ENCODE data around the gene TCP11L1. TPM values are rescaled to one million over a fixed set of nuclear protein-coding genes. Genes with fewer than 3 reads are reported as not detected.
A peak's percentile ranks its signal among the peaks of the same experiment; 100 is the strongest.

TCP11L1 gene
- total RNA-seq, 1 experiment from 2014 or later: 16.8 TPM

DNA sequence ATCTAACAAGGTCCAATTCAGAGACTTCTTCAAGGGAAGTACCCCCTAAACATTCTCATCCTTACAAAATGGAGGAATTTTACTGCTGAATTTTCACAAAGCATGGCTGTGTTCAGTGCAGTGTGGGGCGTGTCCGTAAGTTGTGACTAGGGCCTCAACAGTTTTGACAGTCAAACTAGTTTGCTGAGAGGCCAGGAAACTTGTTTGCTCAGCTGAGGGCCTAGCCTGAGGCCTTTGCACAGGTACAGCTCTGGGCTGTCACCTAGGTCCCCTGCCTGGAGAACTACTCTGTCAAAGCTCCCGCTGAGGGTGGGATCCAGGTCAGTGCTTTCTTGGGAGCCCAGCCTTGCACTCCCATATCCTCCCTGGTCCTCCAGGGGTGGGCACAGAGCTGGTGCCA is 27.9 kb downstream of the TCP11L1 start (continued):
- TF ChIP-seq, protein P1, sequence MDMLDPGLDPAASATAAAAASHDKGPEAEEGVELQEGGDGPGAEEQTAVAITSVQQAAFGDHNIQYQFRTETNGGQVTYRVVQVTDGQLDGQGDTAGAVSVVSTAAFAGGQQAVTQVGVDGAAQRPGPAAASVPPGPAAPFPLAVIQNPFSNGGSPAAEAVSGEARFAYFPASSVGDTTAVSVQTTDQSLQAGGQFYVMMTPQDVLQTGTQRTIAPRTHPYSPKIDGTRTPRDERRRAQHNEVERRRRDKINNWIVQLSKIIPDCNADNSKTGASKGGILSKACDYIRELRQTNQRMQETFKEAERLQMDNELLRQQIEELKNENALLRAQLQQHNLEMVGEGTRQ (CRISPR knock-in tag; IDR thresholded peaks at IDR 0.05): no peak
- TF ChIP-seq, protein P2, sequence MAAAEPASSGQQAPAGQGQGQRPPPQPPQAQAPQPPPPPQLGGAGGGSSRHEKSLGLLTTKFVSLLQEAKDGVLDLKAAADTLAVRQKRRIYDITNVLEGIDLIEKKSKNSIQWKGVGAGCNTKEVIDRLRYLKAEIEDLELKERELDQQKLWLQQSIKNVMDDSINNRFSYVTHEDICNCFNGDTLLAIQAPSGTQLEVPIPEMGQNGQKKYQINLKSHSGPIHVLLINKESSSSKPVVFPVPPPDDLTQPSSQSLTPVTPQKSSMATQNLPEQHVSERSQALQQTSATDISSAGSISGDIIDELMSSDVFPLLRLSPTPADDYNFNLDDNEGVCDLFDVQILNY (CRISPR knock-in tag; IDR thresholded peaks at IDR 0.05): no peak
- no peak for TF ChIP-seq ETV6 (CRISPR knock-in tag; IDR thresholded peaks at IDR 0.05)
- TF ChIP-seq, protein P3, sequence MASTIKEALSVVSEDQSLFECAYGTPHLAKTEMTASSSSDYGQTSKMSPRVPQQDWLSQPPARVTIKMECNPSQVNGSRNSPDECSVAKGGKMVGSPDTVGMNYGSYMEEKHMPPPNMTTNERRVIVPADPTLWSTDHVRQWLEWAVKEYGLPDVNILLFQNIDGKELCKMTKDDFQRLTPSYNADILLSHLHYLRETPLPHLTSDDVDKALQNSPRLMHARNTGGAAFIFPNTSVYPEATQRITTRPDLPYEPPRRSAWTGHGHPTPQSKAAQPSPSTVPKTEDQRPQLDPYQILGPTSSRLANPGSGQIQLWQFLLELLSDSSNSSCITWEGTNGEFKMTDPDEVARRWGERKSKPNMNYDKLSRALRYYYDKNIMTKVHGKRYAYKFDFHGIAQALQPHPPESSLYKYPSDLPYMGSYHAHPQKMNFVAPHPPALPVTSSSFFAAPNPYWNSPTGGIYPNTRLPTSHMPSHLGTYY (CRISPR knock-in tag; IDR thresholded peaks at IDR 0.05): no peak

DNA sequence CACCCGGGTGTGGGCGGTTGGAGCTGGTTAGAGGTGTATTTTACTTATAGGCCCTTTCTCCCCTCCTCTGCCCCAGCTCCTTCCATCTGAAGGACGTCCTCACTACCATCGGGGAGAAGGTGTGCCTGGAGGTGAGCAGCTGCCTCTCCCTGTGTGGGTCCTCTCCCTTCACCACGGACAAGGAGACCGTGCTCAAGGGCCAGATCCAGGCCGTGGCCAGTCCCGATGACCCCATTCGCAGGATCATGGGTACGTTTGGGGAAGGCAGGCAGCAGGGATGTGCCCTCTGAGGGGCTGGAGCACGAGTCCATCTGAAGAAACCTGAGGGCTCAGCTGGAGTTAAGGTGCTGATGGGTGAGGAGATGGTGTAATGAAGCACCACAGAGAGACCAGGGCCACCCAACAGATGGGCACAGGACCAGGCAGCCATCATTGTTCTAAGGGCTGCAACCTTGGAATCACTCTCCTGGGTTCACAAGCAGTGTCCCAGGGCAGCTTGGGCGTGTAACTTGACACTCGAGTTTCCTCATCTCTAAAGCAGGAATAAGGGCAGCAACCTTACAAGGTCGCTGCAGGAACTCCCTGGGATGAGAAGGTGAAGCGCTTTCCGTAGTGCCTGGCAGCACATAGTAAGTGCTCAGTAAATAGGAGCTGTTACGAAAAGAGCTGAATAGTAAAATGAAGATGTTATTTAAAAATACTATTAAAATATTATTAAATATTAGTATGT is 29.4 kb downstream of the TCP11L1 start:
- Mint-ChIP-seq H3K36me3 (peaks cover 42% of the 10 kb centered on the region), H3K4me1 (peaks cover 12% of the 10 kb centered on the region), H3K9me3 (no peaks in the 10 kb centered on the region), H3K27ac (no peak overlapping the region; the same call in 1 of the 2 replicates), H3K4me3 (no peak overlapping the region), H3K27me3 (ENCODE audit: low read depth) (no peaks in the 10 kb centered on the region)
- no peak for DNase-seq (ENCODE audit: low spot score)
- ChIA-PET POLR2A (interaction anchor here (1.0 kb wide), 1 partner anchor 28 kb away, joined by 3 read pairs; no protein-coding TSS in a partner anchor), CTCF (no interaction called here)
- peak; percentile 33 for ATAC-seq
- TF ChIP-seq, protein P4, sequence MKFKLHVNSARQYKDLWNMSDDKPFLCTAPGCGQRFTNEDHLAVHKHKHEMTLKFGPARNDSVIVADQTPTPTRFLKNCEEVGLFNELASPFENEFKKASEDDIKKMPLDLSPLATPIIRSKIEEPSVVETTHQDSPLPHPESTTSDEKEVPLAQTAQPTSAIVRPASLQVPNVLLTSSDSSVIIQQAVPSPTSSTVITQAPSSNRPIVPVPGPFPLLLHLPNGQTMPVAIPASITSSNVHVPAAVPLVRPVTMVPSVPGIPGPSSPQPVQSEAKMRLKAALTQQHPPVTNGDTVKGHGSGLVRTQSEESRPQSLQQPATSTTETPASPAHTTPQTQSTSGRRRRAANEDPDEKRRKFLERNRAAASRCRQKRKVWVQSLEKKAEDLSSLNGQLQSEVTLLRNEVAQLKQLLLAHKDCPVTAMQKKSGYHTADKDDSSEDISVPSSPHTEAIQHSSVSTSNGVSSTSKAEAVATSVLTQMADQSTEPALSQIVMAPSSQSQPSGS (CRISPR knock-in tag; IDR thresholded peaks at IDR 0.05; ENCODE audit: borderline replicate concordance, low read depth): no peak
- TF ChIP-seq, protein P5, sequence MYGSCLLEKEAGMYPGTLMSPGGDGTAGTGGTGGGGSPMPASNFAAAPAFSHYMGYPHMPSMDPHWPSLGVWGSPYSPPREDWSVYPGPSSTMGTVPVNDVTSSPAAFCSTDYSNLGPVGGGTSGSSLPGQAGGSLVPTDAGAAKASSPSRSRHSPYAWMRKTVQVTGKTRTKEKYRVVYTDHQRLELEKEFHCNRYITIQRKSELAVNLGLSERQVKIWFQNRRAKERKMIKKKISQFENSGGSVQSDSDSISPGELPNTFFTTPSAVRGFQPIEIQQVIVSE (CRISPR knock-in tag; IDR thresholded peaks at IDR 0.05; ENCODE audit: borderline replicate concordance): no peak
- TF ChIP-seq, protein P6, sequence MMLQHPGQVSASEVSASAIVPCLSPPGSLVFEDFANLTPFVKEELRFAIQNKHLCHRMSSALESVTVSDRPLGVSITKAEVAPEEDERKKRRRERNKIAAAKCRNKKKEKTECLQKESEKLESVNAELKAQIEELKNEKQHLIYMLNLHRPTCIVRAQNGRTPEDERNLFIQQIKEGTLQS (CRISPR knock-in tag; conservative IDR thresholded peaks at IDR 0.05): no peak
- TF ChIP-seq, protein P1 (CRISPR knock-in tag; IDR thresholded peaks at IDR 0.05): no peak
- TF ChIP-seq ZNF219 (CRISPR knock-in tag; IDR thresholded peaks at IDR 0.05; ENCODE audit: borderline replicate concordance) (no peak), ZNF423 (CRISPR knock-in tag; IDR thresholded peaks at IDR 0.05) (no peak), FOXP1 (CRISPR knock-in tag; IDR thresholded peaks at IDR 0.05; ENCODE audit: borderline replicate concordance) (no peak), MXD4 (CRISPR knock-in tag; IDR thresholded peaks at IDR 0.05; ENCODE audit: borderline replicate concordance) (no peak), ESRRA (CRISPR knock-in tag; IDR thresholded peaks at IDR 0.05; ENCODE audit: borderline replicate concordance) (no peak), TP53 (CRISPR knock-in tag; IDR thresholded peaks at IDR 0.05) (no peak), ETV6 (CRISPR knock-in tag; IDR thresholded peaks at IDR 0.05) (no peak)
- TF ChIP-seq, protein P7, sequence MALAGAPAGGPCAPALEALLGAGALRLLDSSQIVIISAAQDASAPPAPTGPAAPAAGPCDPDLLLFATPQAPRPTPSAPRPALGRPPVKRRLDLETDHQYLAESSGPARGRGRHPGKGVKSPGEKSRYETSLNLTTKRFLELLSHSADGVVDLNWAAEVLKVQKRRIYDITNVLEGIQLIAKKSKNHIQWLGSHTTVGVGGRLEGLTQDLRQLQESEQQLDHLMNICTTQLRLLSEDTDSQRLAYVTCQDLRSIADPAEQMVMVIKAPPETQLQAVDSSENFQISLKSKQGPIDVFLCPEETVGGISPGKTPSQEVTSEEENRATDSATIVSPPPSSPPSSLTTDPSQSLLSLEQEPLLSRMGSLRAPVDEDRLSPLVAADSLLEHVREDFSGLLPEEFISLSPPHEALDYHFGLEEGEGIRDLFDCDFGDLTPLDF (CRISPR knock-in tag; IDR thresholded peaks at IDR 0.05): no peak
- TF ChIP-seq, protein P8, sequence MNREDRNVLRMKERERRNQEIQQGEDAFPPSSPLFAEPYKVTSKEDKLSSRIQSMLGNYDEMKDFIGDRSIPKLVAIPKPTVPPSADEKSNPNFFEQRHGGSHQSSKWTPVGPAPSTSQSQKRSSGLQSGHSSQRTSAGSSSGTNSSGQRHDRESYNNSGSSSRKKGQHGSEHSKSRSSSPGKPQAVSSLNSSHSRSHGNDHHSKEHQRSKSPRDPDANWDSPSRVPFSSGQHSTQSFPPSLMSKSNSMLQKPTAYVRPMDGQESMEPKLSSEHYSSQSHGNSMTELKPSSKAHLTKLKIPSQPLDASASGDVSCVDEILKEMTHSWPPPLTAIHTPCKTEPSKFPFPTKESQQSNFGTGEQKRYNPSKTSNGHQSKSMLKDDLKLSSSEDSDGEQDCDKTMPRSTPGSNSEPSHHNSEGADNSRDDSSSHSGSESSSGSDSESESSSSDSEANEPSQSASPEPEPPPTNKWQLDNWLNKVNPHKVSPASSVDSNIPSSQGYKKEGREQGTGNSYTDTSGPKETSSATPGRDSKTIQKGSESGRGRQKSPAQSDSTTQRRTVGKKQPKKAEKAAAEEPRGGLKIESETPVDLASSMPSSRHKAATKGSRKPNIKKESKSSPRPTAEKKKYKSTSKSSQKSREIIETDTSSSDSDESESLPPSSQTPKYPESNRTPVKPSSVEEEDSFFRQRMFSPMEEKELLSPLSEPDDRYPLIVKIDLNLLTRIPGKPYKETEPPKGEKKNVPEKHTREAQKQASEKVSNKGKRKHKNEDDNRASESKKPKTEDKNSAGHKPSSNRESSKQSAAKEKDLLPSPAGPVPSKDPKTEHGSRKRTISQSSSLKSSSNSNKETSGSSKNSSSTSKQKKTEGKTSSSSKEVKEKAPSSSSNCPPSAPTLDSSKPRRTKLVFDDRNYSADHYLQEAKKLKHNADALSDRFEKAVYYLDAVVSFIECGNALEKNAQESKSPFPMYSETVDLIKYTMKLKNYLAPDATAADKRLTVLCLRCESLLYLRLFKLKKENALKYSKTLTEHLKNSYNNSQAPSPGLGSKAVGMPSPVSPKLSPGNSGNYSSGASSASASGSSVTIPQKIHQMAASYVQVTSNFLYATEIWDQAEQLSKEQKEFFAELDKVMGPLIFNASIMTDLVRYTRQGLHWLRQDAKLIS (CRISPR knock-in tag; IDR thresholded peaks at IDR 0.05; ENCODE audit: borderline replicate concordance): no peak
- TF ChIP-seq, protein P9, sequence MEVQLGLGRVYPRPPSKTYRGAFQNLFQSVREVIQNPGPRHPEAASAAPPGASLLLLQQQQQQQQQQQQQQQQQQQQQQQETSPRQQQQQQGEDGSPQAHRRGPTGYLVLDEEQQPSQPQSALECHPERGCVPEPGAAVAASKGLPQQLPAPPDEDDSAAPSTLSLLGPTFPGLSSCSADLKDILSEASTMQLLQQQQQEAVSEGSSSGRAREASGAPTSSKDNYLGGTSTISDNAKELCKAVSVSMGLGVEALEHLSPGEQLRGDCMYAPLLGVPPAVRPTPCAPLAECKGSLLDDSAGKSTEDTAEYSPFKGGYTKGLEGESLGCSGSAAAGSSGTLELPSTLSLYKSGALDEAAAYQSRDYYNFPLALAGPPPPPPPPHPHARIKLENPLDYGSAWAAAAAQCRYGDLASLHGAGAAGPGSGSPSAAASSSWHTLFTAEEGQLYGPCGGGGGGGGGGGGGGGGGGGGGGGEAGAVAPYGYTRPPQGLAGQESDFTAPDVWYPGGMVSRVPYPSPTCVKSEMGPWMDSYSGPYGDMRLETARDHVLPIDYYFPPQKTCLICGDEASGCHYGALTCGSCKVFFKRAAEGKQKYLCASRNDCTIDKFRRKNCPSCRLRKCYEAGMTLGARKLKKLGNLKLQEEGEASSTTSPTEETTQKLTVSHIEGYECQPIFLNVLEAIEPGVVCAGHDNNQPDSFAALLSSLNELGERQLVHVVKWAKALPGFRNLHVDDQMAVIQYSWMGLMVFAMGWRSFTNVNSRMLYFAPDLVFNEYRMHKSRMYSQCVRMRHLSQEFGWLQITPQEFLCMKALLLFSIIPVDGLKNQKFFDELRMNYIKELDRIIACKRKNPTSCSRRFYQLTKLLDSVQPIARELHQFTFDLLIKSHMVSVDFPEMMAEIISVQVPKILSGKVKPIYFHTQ (CRISPR knock-in tag; IDR thresholded peaks at IDR 0.05): no peak

All from WTC11 (cell line).